Bronchus fibroblast of lung (primary cell): Measurements from ENCODE around the gene RAP1GAP2. TPM values are rescaled to one million over a fixed set of nuclear protein-coding genes. Genes with fewer than 3 reads are reported as not detected.

Source experiments
- total RNA-seq: library from RNA; depleted of rRNA; stranded (reverse); fragments of >200 nt; gene quantifications from 2 replicates; pipeline ENCODE4 v1.2.3, GENCODE V29; 2015

RAP1GAP2 gene
- 2.5 and 8.4 TPM in 2 replicates for total RNA-seq

DNA sequence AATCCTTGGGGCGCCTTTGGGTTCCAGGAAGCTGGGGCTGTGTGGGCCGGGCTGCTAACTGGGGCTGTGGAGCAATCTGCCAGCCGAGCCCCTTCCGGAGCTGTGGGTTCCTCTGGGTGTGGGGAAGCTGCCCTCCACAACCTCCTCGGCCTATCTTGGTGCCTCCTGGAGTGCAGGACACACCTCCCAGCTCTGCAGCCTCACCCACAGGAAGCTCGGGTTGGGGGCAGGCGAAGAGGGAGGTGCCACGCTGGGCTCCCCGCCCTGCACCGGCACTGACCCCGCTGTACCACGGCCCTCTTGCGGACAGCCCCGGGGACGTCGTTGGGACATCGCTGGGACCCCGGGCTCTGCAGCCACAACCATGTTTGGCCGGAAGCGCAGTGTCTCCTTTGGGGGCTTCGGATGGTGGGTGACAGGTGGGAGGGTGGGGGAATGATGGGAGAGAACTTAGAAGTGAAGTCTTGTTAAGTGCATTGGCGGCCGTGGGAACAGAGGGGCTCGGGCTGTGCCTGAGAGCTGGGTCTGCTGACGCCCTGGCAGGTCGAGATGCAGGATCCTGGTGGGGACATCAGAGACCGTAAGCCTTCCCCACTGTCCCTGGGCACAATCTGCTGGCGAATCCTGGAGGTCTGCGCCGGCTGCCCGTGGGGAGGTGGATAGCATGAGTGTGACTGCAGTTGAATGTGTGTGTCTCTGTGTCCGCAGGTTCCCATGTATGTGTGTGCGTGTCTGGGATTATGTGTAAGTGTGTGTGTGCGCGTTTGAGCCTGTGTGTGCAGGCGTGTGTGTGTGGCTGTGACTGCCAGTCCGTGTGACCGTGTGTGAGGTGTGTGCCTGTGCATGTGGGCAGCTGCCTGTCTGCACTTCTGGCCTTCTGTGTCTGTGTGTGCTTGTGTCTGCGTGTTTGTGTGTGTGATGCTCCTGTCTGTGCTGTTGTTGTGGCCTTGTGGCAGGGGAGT is at the start of gene RAP1GAP2:
RAP1GAP2 (plus strand) TSS at position 275 of the 962 bp plus-strand sequence; CDS start at position 365, 90 bp downstream.

DNA sequence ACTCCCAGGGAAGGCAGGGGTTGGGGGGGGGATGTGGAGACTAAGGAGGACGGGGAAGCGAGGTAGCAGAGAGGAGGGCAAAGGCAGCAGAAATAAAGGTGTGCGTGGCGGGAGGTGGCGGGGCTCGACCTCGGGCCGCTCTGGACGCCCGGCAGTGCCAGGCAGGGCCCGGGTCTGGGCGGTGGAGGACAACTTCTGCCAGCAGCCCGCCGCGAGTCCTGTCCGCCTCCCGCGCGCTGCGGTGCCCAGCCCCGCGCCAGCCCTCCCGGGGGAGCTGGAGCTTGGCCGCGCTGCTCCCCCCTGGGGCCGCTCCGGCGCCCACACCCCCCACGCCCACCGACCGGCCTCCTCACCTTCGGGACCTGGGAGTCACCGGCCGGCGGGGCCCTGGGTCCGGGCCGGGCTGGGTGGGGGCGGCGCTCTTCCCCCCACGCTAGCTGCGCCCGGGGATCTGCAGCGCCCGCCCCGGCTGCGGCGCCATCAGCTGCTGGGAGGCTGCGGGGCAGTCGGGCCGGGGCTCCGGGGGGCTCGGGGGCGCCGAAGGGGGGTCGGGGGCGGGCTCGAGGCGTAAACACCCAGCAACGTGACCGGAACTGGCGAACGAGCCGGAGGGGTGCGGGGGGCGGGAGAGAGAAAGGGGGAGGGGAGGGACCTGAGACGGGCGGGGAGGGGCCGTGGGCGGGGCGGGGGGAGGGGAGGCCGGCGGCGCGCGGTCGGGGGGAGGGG is 47.0 kb upstream of the RAP1GAP2 start, which contains the start of gene CCDC92B:
CCDC92B (minus strand) TSS at position 595 of the 726 bp plus-strand sequence. CDS start 14,507 bp downstream, outside the sequence.

GRCh38 chr17:3063507-3063906 is 267.3 kb downstream of the RAP1GAP2 start, which contains the start of gene OR1D5:
OR1D5 (minus strand) TSS chr17:3063607; CDS start chr17:3063607, 0 bp downstream.

Other genes with a start within 250 kb of the RAP1GAP2 start
- 27.1 and 39.7 TPM in 2 replicates for gene PAFAH1B1, start 202.8 kb upstream of the RAP1GAP2 start, total RNA-seq
- gene CLUH, start 84.7 kb upstream of the RAP1GAP2 start, total RNA-seq: 41.5 and 44.2 TPM in 2 replicates
- gene CCDC92B, start 46.8 kb upstream of the RAP1GAP2 start, total RNA-seq: not detected in 2 replicates